GM18517 (cell line): ENCODE data around the gene DNLZ.
"Not testable (repeated sequence)": the region's sequence is repeated elsewhere in the genome, so short reads cannot be mapped to it uniquely, and the experiment has no call there.

Experiments
- ATAC-seq: cut with Tn5 transposase; IDR thresholded peaks from one replicate; pipeline ENCODE4 v1.9.1; 2021; ENCODE audit warnings: mild to moderate bottlenecking, moderate library complexity; ENCODE audit not compliant: unreplicated experiment

Gene DNLZ

GRCh38 chr9:136320972-136321371, 42.6 kb downstream of the DNLZ start:
- not testable (repeated sequence) for ATAC-seq

- ATAC-seq = not testable (repeated sequence)
These were observed 43.6 kb downstream of the DNLZ start for GRCh38 chr9:136319955-136320354.

DNA sequence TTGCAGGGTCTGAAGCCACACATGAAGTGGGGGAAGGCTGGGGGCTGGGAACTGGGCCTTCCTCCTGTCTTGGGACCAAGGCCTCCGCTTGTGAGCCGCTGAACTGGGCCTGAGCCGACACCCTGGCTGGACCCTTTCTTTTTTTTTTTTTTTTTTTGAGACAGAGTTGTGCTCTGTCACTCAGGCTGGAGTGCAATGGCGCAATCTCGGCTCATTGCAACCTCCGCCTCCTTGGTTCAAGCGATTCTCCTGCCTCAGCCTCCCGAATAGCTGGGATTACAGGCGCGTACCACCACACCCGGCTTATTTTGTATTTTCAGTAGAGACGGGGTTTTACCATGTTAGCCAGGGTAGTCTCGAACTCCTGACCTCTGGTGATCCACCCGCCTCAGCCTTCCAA, 44.3 kb downstream of the DNLZ start:
- ATAC-seq = not testable (repeated sequence)

DNA sequence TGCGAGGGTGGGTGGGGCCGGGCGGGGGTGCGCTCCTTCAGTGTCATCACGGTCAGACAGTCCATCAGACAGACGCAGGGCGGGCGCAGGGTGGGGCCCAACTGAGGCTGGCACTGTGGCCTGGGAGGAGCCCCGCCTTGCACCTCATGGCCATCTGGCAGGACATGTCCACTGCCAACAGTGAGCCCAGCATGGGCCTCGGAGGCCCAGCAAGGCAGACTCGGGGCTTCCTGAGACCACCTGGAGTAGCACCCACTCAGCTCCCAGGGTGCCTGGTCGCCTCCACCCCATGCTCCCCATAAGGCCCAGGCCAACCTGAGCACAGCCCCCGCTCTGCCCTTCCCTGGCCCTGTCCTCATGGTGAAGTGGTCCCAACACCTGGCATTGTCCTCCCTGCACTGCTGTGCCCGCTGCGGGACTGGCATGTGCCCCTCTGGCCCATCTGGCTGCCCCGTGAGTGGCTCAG, 44.7 kb downstream of the DNLZ start:
- ATAC-seq = no peak

DNA sequence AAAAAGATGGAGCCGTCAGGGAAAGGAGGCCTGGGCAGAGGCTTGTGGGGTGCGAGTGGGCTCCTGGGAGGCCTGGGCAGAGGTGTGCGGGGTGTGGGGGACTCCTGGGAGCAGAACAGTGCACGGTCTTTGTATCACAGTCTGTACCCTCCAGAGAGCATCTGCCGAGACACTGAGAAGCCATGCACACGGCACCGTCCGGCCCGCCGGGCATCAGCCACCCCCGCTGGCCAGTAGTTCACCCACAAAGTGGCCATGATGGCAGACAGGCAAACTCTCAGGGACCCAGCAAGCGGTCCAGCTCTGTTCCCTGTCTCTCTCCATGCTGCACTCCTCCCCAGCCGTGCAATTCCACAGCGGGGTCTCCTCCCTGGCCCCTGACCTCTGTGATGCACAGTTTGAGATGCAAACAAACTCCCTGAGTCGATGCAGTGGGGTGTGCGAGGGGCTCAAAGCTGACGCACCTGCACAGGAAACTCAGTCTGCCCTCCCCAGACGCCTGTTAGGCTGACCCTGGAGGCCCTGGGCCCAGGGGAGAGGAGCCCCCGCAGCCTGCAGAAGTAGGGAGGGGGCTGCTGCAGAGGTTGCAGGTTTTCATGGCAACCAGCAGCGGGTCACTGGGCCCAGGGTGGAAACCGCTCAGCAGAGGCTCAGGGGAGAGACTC, 45.3 kb downstream of the DNLZ start:
- ATAC-seq = no peak

GRCh38 chr9:136317695-136318094, 45.8 kb downstream of the DNLZ start:
- ATAC-seq = no peak

DNA sequence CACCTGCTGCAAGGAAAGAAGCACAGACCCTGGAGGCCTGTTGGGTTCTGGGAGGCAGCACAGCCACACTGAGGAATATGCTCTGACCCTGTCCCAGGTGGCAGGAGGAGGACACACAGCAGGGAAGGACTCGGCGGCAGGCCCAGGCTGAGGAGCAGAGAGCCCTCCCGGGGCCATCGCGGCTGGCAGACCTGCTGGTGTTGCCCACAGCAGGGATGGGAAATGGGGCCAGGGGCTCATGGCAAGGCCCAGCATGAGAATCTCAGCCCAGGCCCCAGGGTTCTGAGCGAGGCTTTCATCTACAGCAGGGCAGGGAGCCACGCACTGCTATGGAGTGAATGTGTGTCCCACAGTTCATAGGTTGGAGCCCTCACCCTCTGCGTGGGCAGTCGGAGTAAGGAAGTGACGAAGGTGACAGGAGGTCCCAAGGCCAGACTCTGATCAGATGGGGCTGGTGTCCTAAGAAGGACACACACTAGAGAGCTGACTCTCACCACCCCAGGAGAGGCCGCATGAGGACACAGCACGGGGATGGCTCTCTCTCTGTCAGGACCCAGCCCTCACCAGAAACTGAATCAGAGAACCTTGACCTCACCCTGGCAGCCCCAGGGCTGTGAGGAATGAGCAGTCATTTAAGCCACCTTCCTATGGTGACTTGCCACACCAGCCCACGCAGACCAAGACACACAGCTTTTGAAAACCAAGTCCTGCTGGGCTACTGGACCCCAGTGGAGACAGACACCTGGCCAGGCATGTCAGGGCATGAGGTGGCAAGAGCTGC, 46.5 kb downstream of the DNLZ start:
- no peak for ATAC-seq

- no peak for ATAC-seq
These were observed 47.2 kb downstream of the DNLZ start for GRCh38 chr9:136316271-136316751.

DNA sequence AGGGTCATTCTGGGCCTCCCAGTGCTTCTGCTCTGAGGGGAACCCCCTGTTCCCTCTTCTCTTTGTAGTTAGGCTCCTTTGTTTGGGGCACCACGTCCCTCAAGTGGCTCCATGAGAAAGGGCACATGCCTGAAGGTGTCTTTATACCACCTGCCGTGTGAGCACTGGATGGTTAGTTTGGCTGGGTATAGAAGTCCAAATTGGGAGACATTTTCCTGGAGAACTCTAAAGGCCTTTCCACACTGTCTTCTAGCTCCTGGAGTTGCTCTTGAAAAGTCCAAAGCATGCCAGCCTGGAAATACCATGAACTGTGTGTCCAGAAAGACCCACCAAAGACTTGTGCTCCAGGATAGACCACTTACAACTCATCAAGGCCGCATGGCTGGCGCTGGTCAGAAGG, 48.6 kb downstream of the DNLZ start:
- no peak for ATAC-seq

GRCh38 chr9:136314056-136314416, 49.5 kb downstream of the DNLZ start:
- ATAC-seq = no peak

GRCh38 chr9:136313111-136314055, 50.2 kb downstream of the DNLZ start:
- no peak for ATAC-seq

DNA sequence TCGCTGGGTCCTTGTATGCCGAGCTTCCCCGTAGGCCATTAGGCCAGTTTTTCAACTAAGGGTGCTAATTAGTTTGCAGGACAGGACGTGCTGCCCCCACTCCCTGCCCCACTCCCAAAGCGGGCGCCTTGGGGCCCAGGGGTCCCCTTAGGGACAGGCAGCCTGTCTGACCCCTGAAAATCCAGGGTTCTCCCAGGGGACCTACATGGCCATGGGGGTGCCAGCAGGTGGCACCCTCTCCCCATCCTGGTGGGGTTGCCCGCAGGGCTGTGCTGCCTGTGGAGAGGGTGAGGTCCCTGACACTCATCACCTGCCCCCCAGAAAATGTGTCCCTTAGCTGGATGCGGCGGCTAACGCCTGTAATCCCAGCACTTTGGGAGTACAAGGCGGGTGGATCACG, 51.1 kb downstream of the DNLZ start:
- ATAC-seq = no peak

DNA sequence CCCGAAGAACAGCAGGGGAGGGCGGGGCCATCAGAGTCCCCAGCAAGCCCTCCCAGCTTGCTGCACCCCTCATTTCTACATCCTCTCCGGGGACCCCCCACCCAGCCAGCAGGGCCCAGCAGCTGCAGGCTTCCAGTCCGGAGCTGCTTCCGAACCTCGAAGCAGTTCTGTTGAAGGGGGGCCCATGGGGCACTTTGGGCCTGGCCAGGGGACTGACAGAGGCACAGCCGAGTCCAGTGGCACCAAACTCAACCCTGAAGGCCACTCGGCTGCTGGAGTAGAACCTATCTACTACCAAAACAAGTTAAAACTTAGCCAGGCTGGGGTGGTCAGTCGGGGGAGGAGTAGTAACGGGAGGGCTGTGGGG, 51.6 kb downstream of the DNLZ start:
- ATAC-seq = no peak

GRCh38 chr9:136311051-136312008, 52.2 kb downstream of the DNLZ start:
- no peak for ATAC-seq

GRCh38 chr9:136310273-136311030, 53.1 kb downstream of the DNLZ start:
- ATAC-seq = no peak

GRCh38 chr9:136309806-136310220, 53.7 kb downstream of the DNLZ start:
- no peak for ATAC-seq
